ENCODE results near the gene WDR55. TPM values are rescaled to one million over a fixed set of nuclear protein-coding genes. Genes with fewer than 3 reads are reported as not detected.

WDR55 gene
- total and polyA plus RNA-seq, 2 of the 13 experiments (the other 11 are each of a cell fraction or from before 2014, with no cell fraction given) = 17.7 to 18.2 TPM

GRCh38 chr5:140664359-140665119 lies at the start of gene WDR55 (continued):
- TF ChIP-seq, protein P1, sequence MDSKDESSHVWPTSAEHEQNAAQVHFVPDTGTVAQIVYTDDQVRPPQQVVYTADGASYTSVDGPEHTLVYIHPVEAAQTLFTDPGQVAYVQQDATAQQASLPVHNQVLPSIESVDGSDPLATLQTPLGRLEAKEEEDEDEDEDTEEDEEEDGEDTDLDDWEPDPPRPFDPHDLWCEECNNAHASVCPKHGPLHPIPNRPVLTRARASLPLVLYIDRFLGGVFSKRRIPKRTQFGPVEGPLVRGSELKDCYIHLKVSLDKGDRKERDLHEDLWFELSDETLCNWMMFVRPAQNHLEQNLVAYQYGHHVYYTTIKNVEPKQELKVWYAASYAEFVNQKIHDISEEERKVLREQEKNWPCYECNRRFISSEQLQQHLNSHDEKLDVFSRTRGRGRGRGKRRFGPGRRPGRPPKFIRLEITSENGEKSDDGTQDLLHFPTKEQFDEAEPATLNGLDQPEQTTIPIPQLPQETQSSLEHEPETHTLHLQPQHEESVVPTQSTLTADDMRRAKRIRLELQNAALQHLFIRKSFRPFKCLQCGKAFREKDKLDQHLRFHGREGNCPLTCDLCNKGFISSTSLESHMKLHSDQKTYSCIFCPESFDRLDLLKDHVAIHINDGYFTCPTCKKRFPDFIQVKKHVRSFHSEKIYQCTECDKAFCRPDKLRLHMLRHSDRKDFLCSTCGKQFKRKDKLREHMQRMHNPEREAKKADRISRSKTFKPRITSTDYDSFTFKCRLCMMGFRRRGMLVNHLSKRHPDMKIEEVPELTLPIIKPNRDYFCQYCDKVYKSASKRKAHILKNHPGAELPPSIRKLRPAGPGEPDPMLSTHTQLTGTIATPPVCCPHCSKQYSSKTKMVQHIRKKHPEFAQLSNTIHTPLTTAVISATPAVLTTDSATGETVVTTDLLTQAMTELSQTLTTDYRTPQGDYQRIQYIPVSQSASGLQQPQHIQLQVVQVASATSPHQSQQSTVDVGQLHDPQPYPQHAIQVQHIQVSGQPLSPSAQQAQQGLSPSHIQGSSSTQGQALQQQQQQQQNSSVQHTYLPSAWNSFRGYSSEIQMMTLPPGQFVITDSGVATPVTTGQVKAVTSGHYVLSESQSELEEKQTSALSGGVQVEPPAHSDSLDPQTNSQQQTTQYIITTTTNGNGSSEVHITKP (CRISPR knock-in tag; IDR thresholded peaks at IDR 0.05; ENCODE audit: low read depth) = peak; percentile 64; the same call in 1 of the 2 replicates
- TF ChIP-seq ZNF777 (CRISPR knock-in tag; IDR thresholded peaks at IDR 0.05) = peak; percentile 54; the same call in 1 of the 2 replicates
- TF ChIP-seq ZNF460 (CRISPR knock-in tag; IDR thresholded peaks at IDR 0.05; ENCODE audit: borderline replicate concordance) = no peak
- no peak for TF ChIP-seq ZFP36 (IDR thresholded peaks at IDR 0.05; ENCODE audit: borderline replicate concordance, low read depth, low read length, partially characterized antibody)
- peak; percentile 84 for TF ChIP-seq ZFY (CRISPR knock-in tag; IDR thresholded peaks at IDR 0.05)
- TF ChIP-seq ZBTB14 (CRISPR knock-in tag; IDR thresholded peaks at IDR 0.05) = no peak
- peak; percentile 59 for TF ChIP-seq ZSCAN31 (CRISPR knock-in tag; IDR thresholded peaks at IDR 0.05; ENCODE audit: low read depth)
- no peak for TF ChIP-seq PAWR (CRISPR knock-in tag; IDR thresholded peaks at IDR 0.05; ENCODE audit: borderline replicate concordance)
- 0 out of 2 replicates have a peak, but pooled peaks have one; percentile 39 for TF ChIP-seq BHLHE40 (IDR thresholded peaks at IDR 0.05; ENCODE audit: low read length)
- TF ChIP-seq ZNF414 (CRISPR knock-in tag; IDR thresholded peaks at IDR 0.05) = peak; percentile 26; the same call in 1 of the 2 replicates
- TF ChIP-seq MZF1 (CRISPR knock-in tag; IDR thresholded peaks at IDR 0.05; ENCODE audit: borderline replicate concordance) = no peak
- TF ChIP-seq CREB1 (IDR thresholded peaks at IDR 0.05) = peak; percentile 39; the same call in 1 of the 2 replicates
- TF ChIP-seq CREB1 (CRISPR knock-in tag; IDR thresholded peaks at IDR 0.05) = no peak; the same call in 1 of the 2 replicates
- TF ChIP-seq MAFK (conservative IDR thresholded peaks at IDR 0.05 in 1 of 2, IDR thresholded peaks at IDR 0.05 in 1 of 2; ENCODE audit: low read length in 2 of 2) = no peak
- TF ChIP-seq NR0B2 (CRISPR knock-in tag; IDR thresholded peaks at IDR 0.05) = peak; percentile 71; the same call in 1 of the 2 replicates
- TF ChIP-seq MED8 (CRISPR knock-in tag; IDR thresholded peaks at IDR 0.05; ENCODE audit: insufficient replicate concordance) = peak; percentile 55
- TF ChIP-seq, protein P2, sequence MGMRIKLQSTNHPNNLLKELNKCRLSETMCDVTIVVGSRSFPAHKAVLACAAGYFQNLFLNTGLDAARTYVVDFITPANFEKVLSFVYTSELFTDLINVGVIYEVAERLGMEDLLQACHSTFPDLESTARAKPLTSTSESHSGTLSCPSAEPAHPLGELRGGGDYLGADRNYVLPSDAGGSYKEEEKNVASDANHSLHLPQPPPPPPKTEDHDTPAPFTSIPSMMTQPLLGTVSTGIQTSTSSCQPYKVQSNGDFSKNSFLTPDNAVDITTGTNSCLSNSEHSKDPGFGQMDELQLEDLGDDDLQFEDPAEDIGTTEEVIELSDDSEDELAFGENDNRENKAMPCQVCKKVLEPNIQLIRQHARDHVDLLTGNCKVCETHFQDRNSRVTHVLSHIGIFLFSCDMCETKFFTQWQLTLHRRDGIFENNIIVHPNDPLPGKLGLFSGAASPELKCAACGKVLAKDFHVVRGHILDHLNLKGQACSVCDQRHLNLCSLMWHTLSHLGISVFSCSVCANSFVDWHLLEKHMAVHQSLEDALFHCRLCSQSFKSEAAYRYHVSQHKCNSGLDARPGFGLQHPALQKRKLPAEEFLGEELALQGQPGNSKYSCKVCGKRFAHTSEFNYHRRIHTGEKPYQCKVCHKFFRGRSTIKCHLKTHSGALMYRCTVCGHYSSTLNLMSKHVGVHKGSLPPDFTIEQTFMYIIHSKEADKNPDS (CRISPR knock-in tag; IDR thresholded peaks at IDR 0.05) = no peak
- TF ChIP-seq KMT2A (CRISPR knock-in tag; IDR thresholded peaks at IDR 0.05) = peak; percentile 84
- TF ChIP-seq, protein P3, sequence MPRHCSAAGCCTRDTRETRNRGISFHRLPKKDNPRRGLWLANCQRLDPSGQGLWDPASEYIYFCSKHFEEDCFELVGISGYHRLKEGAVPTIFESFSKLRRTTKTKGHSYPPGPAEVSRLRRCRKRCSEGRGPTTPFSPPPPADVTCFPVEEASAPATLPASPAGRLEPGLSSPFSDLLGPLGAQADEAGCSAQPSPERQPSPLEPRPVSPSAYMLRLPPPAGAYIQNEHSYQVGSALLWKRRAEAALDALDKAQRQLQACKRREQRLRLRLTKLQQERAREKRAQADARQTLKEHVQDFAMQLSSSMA (CRISPR knock-in tag; IDR thresholded peaks at IDR 0.05) = no peak
- 0 out of 2 replicates have a peak, but pooled peaks have one; percentile 24 for TF ChIP-seq ZNF232 (CRISPR knock-in tag; IDR thresholded peaks at IDR 0.05; ENCODE audit: borderline replicate concordance)

Measured in HepG2 (cell line).